GOT3 (cell line): ENCODE measurements around the gene DDO.

Experiments
- DNase-seq: peaks from one replicate; lab custom pipeline; 2025; ENCODE audit warnings: mixed read lengths; lab: John Stamatoyannopoulos, UW

DDO gene

GRCh38 chr6:110342759-110343158 is 72.6 kb downstream of the DDO start:
- no peak for DNase-seq
